SK-N-SH (cell line): Measurements from ENCODE around the gene HAND2. TPM values are rescaled to one million over a fixed set of nuclear protein-coding genes. Genes with fewer than 3 reads are reported as not detected.

Source experiments
- ELF1 ChIP-seq: IDR thresholded peaks from 2 replicates; pipeline ENCODE4 v1.4.0; 2012
- FOXM1 ChIP-seq: IDR thresholded peaks from 2 replicates; pipeline ENCODE4 v1.4.0; 2012; ENCODE audit warnings: low read depth, mild to moderate bottlenecking
- GATA2 ChIP-seq: sonication (generic); formaldehyde crosslinking; IDR thresholded peaks from 2 replicates; pipeline ENCODE4 v1.5.0; 2020; ENCODE audit warnings: mild to moderate bottlenecking, missing genetic modification reagents
- IRF3 ChIP-seq: fragments of 150-350 bp; IDR thresholded peaks from 2 replicates; pipeline ENCODE4 v1.6.1; 2016; ENCODE audit warnings: mild to moderate bottlenecking, low read depth, low read length
- REST ChIP-seq: IDR thresholded peaks from 2 replicates; pipeline ENCODE4 v1.6.1; 2012; ENCODE audit warnings: mild to moderate bottlenecking, low read depth, low read length, moderate library complexity
- TCF12 ChIP-seq: IDR thresholded peaks from 2 replicates; pipeline ENCODE4 v1.4.0; 2012
- YY1 ChIP-seq: IDR thresholded peaks from 2 replicates; pipeline ENCODE4 v1.4.0; 2012; ENCODE audit warnings: low read depth, mild to moderate bottlenecking
- polyA plus RNA-seq, 3 experiments: library from polyadenylated mRNA; depleted of rRNA; stranded (reverse); fragments of >200 nt; gene quantifications; 2 replicates each; pipeline ENCODE4 v1.2.3, GENCODE V29; 2012
- TF ChIP-seq, protein P1 (sequence below): fragments of 150-350 bp; IDR thresholded peaks from 2 replicates; pipeline ENCODE4 v1.6.1; 2017; ENCODE audit warnings: antibody characterized with exemption, low read length, low read depth, borderline replicate concordance
- TF ChIP-seq, protein P2 (sequence below): IDR thresholded peaks from 2 replicates; pipeline ENCODE4 v1.4.0; 2012; ENCODE audit warnings: low read depth, borderline replicate concordance
- TF ChIP-seq, protein P3 (sequence below): IDR thresholded peaks from 2 replicates; pipeline ENCODE4; 2012
- TF ChIP-seq, protein P4 (sequence below): fragments of 200-600 bp; sonication (generic); IDR thresholded peaks from 2 replicates; pipeline ENCODE4 v1.6.1; 2017; ENCODE audit warnings: antibody characterized with exemption, mild to moderate bottlenecking, moderate library complexity

Gene HAND2
- polyA plus RNA-seq, 1 of the 3 experiments (the other 2 are of a cell fraction), result 106 TPM

GRCh38 chr4:173503330-173504180 lies 26.5 kb downstream of the HAND2 start (continued):
- TF ChIP-seq REST, result no peak
- TF ChIP-seq ELF1, result no peak
- no peak for TF ChIP-seq IRF3
- TF ChIP-seq FOXM1, result no peak
- TF ChIP-seq, protein P1, sequence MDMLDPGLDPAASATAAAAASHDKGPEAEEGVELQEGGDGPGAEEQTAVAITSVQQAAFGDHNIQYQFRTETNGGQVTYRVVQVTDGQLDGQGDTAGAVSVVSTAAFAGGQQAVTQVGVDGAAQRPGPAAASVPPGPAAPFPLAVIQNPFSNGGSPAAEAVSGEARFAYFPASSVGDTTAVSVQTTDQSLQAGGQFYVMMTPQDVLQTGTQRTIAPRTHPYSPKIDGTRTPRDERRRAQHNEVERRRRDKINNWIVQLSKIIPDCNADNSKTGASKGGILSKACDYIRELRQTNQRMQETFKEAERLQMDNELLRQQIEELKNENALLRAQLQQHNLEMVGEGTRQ, result no peak
- TF ChIP-seq, protein P2, sequence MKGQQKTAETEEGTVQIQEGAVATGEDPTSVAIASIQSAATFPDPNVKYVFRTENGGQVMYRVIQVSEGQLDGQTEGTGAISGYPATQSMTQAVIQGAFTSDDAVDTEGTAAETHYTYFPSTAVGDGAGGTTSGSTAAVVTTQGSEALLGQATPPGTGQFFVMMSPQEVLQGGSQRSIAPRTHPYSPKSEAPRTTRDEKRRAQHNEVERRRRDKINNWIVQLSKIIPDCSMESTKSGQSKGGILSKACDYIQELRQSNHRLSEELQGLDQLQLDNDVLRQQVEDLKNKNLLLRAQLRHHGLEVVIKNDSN, result no peak
- TF ChIP-seq, protein P3, sequence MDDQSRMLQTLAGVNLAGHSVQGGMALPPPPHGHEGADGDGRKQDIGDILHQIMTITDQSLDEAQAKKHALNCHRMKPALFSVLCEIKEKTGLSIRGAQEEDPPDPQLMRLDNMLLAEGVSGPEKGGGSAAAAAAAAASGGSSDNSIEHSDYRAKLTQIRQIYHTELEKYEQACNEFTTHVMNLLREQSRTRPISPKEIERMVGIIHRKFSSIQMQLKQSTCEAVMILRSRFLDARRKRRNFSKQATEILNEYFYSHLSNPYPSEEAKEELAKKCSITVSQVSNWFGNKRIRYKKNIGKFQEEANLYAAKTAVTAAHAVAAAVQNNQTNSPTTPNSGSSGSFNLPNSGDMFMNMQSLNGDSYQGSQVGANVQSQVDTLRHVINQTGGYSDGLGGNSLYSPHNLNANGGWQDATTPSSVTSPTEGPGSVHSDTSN, result no peak
- no peak for TF ChIP-seq GATA2 (CRISPR knock-in tag)
- no peak for TF ChIP-seq TCF12
- TF ChIP-seq YY1, result no peak
- TF ChIP-seq, protein P4, sequence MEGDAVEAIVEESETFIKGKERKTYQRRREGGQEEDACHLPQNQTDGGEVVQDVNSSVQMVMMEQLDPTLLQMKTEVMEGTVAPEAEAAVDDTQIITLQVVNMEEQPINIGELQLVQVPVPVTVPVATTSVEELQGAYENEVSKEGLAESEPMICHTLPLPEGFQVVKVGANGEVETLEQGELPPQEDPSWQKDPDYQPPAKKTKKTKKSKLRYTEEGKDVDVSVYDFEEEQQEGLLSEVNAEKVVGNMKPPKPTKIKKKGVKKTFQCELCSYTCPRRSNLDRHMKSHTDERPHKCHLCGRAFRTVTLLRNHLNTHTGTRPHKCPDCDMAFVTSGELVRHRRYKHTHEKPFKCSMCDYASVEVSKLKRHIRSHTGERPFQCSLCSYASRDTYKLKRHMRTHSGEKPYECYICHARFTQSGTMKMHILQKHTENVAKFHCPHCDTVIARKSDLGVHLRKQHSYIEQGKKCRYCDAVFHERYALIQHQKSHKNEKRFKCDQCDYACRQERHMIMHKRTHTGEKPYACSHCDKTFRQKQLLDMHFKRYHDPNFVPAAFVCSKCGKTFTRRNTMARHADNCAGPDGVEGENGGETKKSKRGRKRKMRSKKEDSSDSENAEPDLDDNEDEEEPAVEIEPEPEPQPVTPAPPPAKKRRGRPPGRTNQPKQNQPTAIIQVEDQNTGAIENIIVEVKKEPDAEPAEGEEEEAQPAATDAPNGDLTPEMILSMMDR, result no peak
- TF ChIP-seq, all 33 proteins: peak for 0
